Ovary (tissue), 3 donors: Measurements from ENCODE around the gene CDHR3.

Source experiments
- POLR2A ChIP-seq: fragments of 450-650 bp; IDR thresholded peaks from one replicate; pipeline ENCODE4 v1.6.1; 2017; ENCODE audit warnings: antibody characterized with exemption, mild to moderate bottlenecking, moderate library complexity
- TF ChIP-seq, protein P1 (sequence below), 3 donors: fragments of 450-650 bp in 2 of 3; fragments of 200-600 bp in 1 of 3; IDR thresholded peaks; one replicate each; pipeline versions ENCODE4 v1.5.1 to v1.8.0; 2016 to 2022; ENCODE audit warnings: antibody characterized with exemption in 3 of 3, mild to moderate bottlenecking in 1 of 3
- donor health status: DM: no; HTN: no; CAD: no.

DNA sequence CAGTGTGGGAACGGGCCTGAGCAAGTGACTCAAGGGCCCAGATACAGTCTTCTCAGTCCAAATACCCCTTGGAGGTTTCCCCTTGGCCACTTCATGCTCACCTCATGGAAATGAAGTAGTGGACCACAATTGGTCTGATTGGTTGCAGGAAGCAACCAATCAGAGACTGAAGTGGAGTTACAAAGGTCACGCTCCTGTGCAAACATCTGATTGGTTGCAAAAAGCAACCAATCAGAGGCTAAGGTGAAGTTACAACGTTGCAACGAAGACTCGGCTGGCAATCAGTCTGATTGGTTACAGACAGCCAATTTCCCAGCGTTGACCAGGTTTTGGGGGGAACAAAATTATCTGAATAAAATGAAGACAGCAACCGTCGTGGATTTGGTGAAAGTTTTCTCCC lies 72.5 kb downstream of the CDHR3 start:
- no peak for TF ChIP-seq POLR2A
- TF ChIP-seq, protein P1, sequence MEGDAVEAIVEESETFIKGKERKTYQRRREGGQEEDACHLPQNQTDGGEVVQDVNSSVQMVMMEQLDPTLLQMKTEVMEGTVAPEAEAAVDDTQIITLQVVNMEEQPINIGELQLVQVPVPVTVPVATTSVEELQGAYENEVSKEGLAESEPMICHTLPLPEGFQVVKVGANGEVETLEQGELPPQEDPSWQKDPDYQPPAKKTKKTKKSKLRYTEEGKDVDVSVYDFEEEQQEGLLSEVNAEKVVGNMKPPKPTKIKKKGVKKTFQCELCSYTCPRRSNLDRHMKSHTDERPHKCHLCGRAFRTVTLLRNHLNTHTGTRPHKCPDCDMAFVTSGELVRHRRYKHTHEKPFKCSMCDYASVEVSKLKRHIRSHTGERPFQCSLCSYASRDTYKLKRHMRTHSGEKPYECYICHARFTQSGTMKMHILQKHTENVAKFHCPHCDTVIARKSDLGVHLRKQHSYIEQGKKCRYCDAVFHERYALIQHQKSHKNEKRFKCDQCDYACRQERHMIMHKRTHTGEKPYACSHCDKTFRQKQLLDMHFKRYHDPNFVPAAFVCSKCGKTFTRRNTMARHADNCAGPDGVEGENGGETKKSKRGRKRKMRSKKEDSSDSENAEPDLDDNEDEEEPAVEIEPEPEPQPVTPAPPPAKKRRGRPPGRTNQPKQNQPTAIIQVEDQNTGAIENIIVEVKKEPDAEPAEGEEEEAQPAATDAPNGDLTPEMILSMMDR (IDR thresholded peaks at IDR 0.05) = no peak
